Natural killer cell treated with Interleukin-12 subunit alpha and Interleukin-12 subunit beta and Interleukin-15 and Interleukin-18, amount 100 ng/mL, for 72 hours (primary cell): ENCODE data around the gene ODAM. TPM values are rescaled to one million over a fixed set of nuclear protein-coding genes. Genes with fewer than 3 reads are reported as not detected.
"Not testable (repeated sequence)": the region's sequence is repeated elsewhere in the genome, so short reads cannot be mapped to it uniquely, and the experiment has no call there.

Experiments used
- ATAC-seq, 2 donors: fragments of 150-1000 bp; cut with Tn5 transposase in 1 of 2; sonication (Bioruptor Pico), chemical (Tn5 transposase) in 1 of 2; 2 replicates each; pipeline ENCODE4 v1.10.0; 2021
- DNase-seq: peaks from one replicate; pipeline ENCODE4 v3.0.0; 2022; ENCODE audit warnings: low spot score
- H3K27ac Mint-ChIP-seq, 2 donors: 1 replicate in 1 of 2; 2 replicates in 1 of 2; pipeline ENCODE4 v1.8.0; 2022; ENCODE audit warnings: mixed read lengths in 2 of 2, mild to moderate bottlenecking in 1 of 2, moderate library complexity in 1 of 2
- H3K27me3 Mint-ChIP-seq, 2 donors: 1 replicate in 1 of 2; 2 replicates in 1 of 2; pipeline ENCODE4 v1.8.0; 2022; ENCODE audit warnings: mixed read lengths in 2 of 2
- H3K36me3 Mint-ChIP-seq: one replicate; pipeline ENCODE4 v1.8.0; 2022; ENCODE audit warnings: mixed read lengths
- H3K4me1 Mint-ChIP-seq, 2 donors: 1 replicate in 1 of 2; 2 replicates in 1 of 2; pipeline ENCODE4 v1.8.0; 2022; ENCODE audit warnings: low read depth in 2 of 2, mixed read lengths in 2 of 2, mild to moderate bottlenecking in 1 of 2
- H3K4me3 Mint-ChIP-seq: one replicate; pipeline ENCODE4 v1.8.0; 2022; ENCODE audit warnings: mixed read lengths
- H3K9me3 Mint-ChIP-seq: 2 replicates; pipeline ENCODE4 v1.8.0; 2022; ENCODE audit warnings: mixed read lengths
- total RNA-seq, 2 donors: library from RNA; stranded (reverse); gene quantifications; one replicate each; pipeline ENCODE4 v1.2.3, GENCODE V29; 2022

The ODAM gene
- total RNA-seq, 2 donors from 2014 or later, result not detected

DNA sequence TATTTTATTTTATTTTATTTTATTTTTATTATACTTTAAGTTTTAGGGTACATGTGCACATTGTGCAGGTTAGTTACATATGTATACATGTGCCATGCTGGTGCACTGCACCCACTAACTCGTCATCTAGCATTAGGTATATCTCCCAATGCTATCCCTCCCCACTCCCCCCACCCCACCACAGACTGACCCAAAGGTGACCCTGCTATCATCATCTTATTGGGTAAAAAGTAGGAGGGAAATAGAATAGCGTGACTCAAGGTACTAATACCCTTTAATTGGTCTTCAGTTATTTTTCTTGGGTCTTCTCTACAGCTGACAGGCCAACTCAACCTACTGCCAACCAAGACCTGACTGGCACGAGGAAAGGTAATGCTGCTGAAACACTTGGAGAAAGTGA is 46.8 kb downstream of the ODAM start, which contains the start of gene CSN3:
Gene CSN3, plus strand, starts transcription at position 301 of the 400 bp plus-strand sequence. CDS start 2,223 bp downstream, outside the sequence.
- H3K4me3 Mint-ChIP-seq, ATAC-seq, H3K9me3 Mint-ChIP-seq, H3K27me3 Mint-ChIP-seq, H3K27ac Mint-ChIP-seq, H3K36me3 Mint-ChIP-seq, H3K4me1 Mint-ChIP-seq, DNase-seq: not testable (repeated sequence)

- no peak for ATAC-seq
- no peaks in the 10 kb centered on the region for H3K27me3 Mint-ChIP-seq
- H3K27ac Mint-ChIP-seq, result no peak overlapping the region
- H3K36me3 Mint-ChIP-seq, result no peaks in the 10 kb centered on the region
- H3K9me3 Mint-ChIP-seq, result no peaks in the 10 kb centered on the region
- DNase-seq, result no peak
- no peaks in the 10 kb centered on the region for H3K4me1 Mint-ChIP-seq
- H3K4me3 Mint-ChIP-seq, result no peak overlapping the region
Observed at GRCh38 chr4:70243091-70243490, 47.6 kb downstream of the ODAM start.

DNA sequence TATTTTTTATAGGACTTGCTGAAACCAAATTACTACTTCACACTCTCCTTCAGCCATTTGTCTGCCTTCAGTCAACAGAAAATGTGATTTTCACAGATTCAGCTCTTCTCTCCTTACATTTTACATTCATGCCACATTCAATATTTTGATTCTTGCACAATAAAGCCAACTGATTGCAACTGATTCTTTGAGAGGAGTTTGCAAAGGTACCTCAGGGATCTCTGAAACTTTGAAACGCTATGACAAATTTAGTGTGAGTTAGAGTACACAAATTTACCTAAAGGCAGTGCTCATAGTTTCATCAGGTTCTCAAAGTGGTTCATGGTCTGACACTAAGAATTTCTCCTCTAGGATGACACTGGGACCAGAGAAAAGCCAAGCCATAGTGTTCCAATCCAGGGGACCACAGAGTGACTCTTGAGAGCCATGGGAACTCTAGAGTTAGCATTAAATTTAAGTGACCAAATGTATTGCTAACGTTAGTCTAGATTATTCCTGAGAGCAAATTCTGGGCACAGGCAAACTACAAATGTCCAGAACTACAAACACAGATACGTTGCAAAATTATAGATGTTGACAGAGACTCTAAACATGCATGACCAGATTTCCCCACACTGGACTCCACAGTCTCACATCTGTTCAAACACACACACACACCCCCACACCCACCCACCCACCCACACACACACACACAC is 55.9 kb downstream of the ODAM start:
- H3K9me3 Mint-ChIP-seq, result peaks cover 4% of the 10 kb centered on the region
- no peak overlapping the region for H3K27ac Mint-ChIP-seq
- DNase-seq (no peak), ATAC-seq (no peak)
- no peak overlapping the region for H3K4me3 Mint-ChIP-seq
- no peaks in the 10 kb centered on the region for H3K36me3 Mint-ChIP-seq
- no peaks in the 10 kb centered on the region for H3K27me3 Mint-ChIP-seq
- H3K4me1 Mint-ChIP-seq, result no peaks in the 10 kb centered on the region

DNA sequence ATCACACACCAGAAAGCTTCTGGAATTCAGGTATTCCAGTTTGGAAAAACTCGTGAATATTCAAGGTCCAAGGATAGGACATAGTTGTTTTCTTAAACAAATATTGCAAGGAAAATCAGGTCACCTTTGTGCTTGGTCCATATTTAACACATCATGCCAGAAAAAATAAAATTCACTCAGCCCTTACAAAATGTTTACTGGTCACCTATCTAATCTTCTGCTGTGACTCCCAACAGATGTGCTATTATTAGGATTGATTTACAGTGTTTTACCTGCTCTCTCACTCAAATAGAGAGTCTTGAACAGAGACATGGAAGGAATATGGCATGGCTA is 56.4 kb downstream of the ODAM start:
- Mint-ChIP-seq H3K36me3 (no peaks in the 10 kb centered on the region), H3K9me3 (peaks cover 4% of the 10 kb centered on the region), H3K27ac (no peak overlapping the region), H3K4me3 (no peak overlapping the region), H3K27me3 (no peaks in the 10 kb centered on the region), H3K4me1 (no peaks in the 10 kb centered on the region)
- no peak for DNase-seq
- ATAC-seq, result no peak

Other genes with a start within 250 kb of the ODAM start
- not detected for gene CSN2, start 230.0 kb upstream of the ODAM start, total RNA-seq
- gene STATH, start 199.8 kb upstream of the ODAM start, total RNA-seq, result not detected
- not detected for gene HTN3, start 167.3 kb upstream of the ODAM start, total RNA-seq
- not detected for gene HTN1, start 145.3 kb upstream of the ODAM start, total RNA-seq
- gene PRR27, start 41.5 kb upstream of the ODAM start, total RNA-seq, result not detected
- gene FDCSP, start 30.4 kb downstream of the ODAM start, total RNA-seq, result not detected
- gene CSN3, start 46.9 kb downstream of the ODAM start, total RNA-seq, result not detected
- not detected for gene CABS1, start 139.3 kb downstream of the ODAM start, total RNA-seq
- not detected for gene SMR3A, start 165.0 kb downstream of the ODAM start, total RNA-seq
- not detected for gene SMR3B, start 187.4 kb downstream of the ODAM start, total RNA-seq
- not detected for gene OPRPN, start 202.2 kb downstream of the ODAM start, total RNA-seq